Small intestine (tissue), 7 donors: ENCODE measurements around the gene UFL1. TPM values are rescaled to one million over a fixed set of nuclear protein-coding genes. Genes with fewer than 3 reads are reported as not detected.

Source experiments
- DNase-seq, 2 donors: peaks; one replicate each; pipeline versions ENCODE4 v3.0.0 to v3.0.0-alpha.2; 2013
- FAIRE-seq: peaks from 2 replicates; lab custom pipeline; 2012; peaks lifted over from hg19 to GRCh38; lab: Jason Lieb, UNC
- H3K27ac ChIP-seq, 3 donors: one replicate each; pipeline ENCODE4 v1.5.1; 2013; ENCODE audit warnings: low read length in 2 of 3, mild to moderate bottlenecking in 2 of 3, control low read depth in 1 of 3, inconsistent platforms in 1 of 3, low read depth in 1 of 3, moderate library complexity in 1 of 3
- H3K27me3 ChIP-seq, 3 donors: one replicate each; pipeline ENCODE4 v1.6.1; 2013; ENCODE audit warnings: low read length in 3 of 3, inconsistent platforms in 1 of 3; ENCODE audit not compliant: control insufficient read depth in 3 of 3, insufficient read depth in 3 of 3
- H3K36me3 ChIP-seq, 3 donors: one replicate each; pipeline ENCODE4 v1.6.1; 2013; ENCODE audit warnings: low read length in 3 of 3, inconsistent platforms in 1 of 3, low read depth in 1 of 3, mild to moderate bottlenecking in 1 of 3, moderate library complexity in 1 of 3; ENCODE audit not compliant: control insufficient read depth in 3 of 3, insufficient read depth in 2 of 3
- H3K4me1 ChIP-seq, 3 donors: one replicate each; pipeline ENCODE4 v1.6.1; 2013; ENCODE audit warnings: low read length in 2 of 3, inconsistent platforms in 1 of 3, low read depth in 1 of 3, mild to moderate bottlenecking in 1 of 3, moderate library complexity in 1 of 3; ENCODE audit not compliant: control insufficient read depth in 3 of 3, insufficient read depth in 2 of 3
- H3K4me3 ChIP-seq, 3 donors: one replicate each; pipeline ENCODE4 v1.5.1; 2013; ENCODE audit warnings: low read length in 3 of 3, control low read depth in 1 of 3, inconsistent platforms in 1 of 3, low read depth in 1 of 3, mild to moderate bottlenecking in 1 of 3, moderate library complexity in 1 of 3
- H3K9me3 ChIP-seq, 2 donors: one replicate each; pipeline ENCODE4 v1.6.1; 2013; ENCODE audit warnings: low read depth in 1 of 2, low read length in 1 of 2; ENCODE audit not compliant: control insufficient read depth in 2 of 2, insufficient read depth in 1 of 2
- WGBS, 3 donors: extraction: QIAGEN DNeasy Blood & Tissue Kit; methylation state at CpG; one replicate each; pipeline ENCODE4 v1.1.7; 2013; 5-methylcytosine and 5-hydroxymethylcytosine counted together
- polyA plus RNA-seq, 4 donors: library from polyadenylated mRNA; stranded (reverse) in 3 of 4; unstranded in 1 of 4; fragments of 200-250 nt in 3 of 4; fragments of 120-200 nt in 1 of 4; gene quantifications; one replicate each; pipeline versions ENCODE4 v1.2.1 to v1.2.3, GENCODE V29; 2013
- donor health status: healthy with polysubstance abuse.
- donor health status: control.
- donor health status: control.
- donor health status: Bipolar disorder and iron deficiency.
- donor health status: healthy.

UFL1 gene
- polyA plus RNA-seq, 4 donors = 9.7 to 45.2 (median 13.6) TPM

- Histone ChIP-seq H3K27ac (peak overlapping the region; percentile 39 to 99 (median 48)), H3K36me3 (peaks cover 0 to 5% (median 0%) of the 10 kb centered on the region in 3 donors), H3K4me1 (peaks cover 0 to 8% (median 3%) of the 10 kb centered on the region in 3 donors), H3K9me3 (no peaks in the 10 kb centered on the region), H3K27me3 (no peaks in the 10 kb centered on the region), H3K4me3 (peak overlapping the region in 2 of 3 donors; percentile 78 to 91)
- 14 to 55% (median 37%) methylated on average over 6 of the region's 6 CpGs for whole genome bisulfite sequencing, 3 donors
- FAIRE-seq (no peak), DNase-seq (peak; percentile 73 to 85)
Measured at GRCh38 chr6:96520171-96521115, 1.2 kb upstream of the UFL1 start.

DNA sequence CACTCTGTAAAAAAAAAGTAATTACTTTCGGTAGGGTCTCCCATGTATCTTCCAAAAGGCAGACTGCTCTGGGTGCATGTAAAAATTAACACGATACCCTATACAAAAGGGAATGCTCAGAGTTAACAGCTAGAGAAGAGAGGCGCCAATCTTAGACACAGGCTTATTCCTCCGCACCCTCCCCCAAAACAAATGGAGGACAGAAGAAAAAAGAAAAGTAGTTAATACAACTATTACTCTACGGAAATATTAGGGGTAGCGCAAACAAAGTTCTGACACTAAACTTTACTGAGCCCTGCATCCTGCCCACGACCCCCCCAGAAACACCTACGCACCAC is 331 bp upstream of the UFL1 start:
- Histone ChIP-seq H3K36me3 (peaks cover 0 to 8% (median 0%) of the 10 kb centered on the region in 3 donors), H3K9me3 (no peaks in the 10 kb centered on the region), H3K4me3 (peak overlapping the region; percentile 54 to 91 (median 78)), H3K27me3 (no peaks in the 10 kb centered on the region), H3K4me1 (peaks cover 0 to 8% (median 3%) of the 10 kb centered on the region in 3 donors), H3K27ac (peak overlapping the region; percentile 96 to 99 (median 99))
- WGBS, 3 donors = 0% methylated on average over 8 of the region's 8 CpGs
- DNase-seq (no peak), FAIRE-seq (no peak)

GRCh38 chr6:96522465-96523009 is 931 bp downstream of the UFL1 start:
- Histone ChIP-seq H3K9me3 (no peaks in the 10 kb centered on the region), H3K4me1 (peaks cover 0 to 8% (median 3%) of the 10 kb centered on the region in 3 donors), H3K27me3 (no peaks in the 10 kb centered on the region), H3K4me3 (peak overlapping the region; percentile 42 to 91 (median 78)), H3K36me3 (peaks cover 0 to 8% (median 0%) of the 10 kb centered on the region in 3 donors), H3K27ac (peak overlapping the region; percentile 96 to 99 (median 99))
- FAIRE-seq (peak; percentile 41), DNase-seq (peak in 1 of 2 donors; percentile 36)
- WGBS, 3 donors = 1% methylated on average over 5 of the region's 5 CpGs

- DNase-seq (no peak), FAIRE-seq (no peak)
- H3K27ac ChIP-seq = no peak overlapping the region
- no peaks in the 10 kb centered on the region for H3K27me3 ChIP-seq
- no peaks in the 10 kb centered on the region for H3K9me3 ChIP-seq
- H3K4me1 ChIP-seq = peaks cover 0 to 3% (median 0%) of the 10 kb centered on the region in 3 donors
- no peak overlapping the region for H3K4me3 ChIP-seq
- 98 to 99% (median 98%) methylated on average over 3 of the region's 3 CpGs for WGBS, 3 donors
- H3K36me3 ChIP-seq = peaks cover 6 to 10% (median 10%) of the 10 kb centered on the region in 3 donors
Measured at GRCh38 chr6:96528193-96528592, 6.6 kb downstream of the UFL1 start.

DNA sequence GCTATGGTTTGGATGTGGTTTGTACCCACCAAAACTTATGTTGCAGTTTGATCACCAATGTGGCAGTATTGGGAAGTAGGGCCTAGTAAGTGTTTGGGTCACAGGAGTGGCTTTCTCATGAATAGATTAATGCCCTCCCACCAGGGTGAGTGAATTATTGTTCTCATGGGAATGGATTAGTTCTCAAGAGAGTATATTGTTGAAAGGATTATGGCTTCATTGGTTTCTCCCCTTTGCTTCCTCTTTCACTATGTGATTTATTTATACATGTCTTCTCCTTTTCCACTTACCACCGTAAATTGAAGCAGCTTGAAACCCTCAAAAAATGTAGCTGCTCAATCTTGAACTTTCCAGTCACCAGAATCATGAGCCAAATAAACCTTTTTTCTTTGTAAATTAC is 10.8 kb downstream of the UFL1 start:
- no peak for FAIRE-seq
- H3K36me3 ChIP-seq = peaks cover 4 to 10% (median 6%) of the 10 kb centered on the region in 3 donors

GRCh38 chr6:96537726-96538125 is 16.1 kb downstream of the UFL1 start:
- FAIRE-seq (no peak), DNase-seq (no peak)
- no peak overlapping the region for H3K4me3 ChIP-seq
- no peaks in the 10 kb centered on the region for H3K4me1 ChIP-seq
- H3K36me3 ChIP-seq = peaks cover 0 to 9% (median 2%) of the 10 kb centered on the region in 3 donors
- H3K9me3 ChIP-seq = no peaks in the 10 kb centered on the region
- no peak overlapping the region for H3K27ac ChIP-seq
- 63 to 73% (median 64%) methylated on average over 5 of the region's 5 CpGs for WGBS, 3 donors
- no peaks in the 10 kb centered on the region for H3K27me3 ChIP-seq

More for the DNA sequence above, 10.8 kb downstream of the UFL1 start:
- Histone ChIP-seq H3K27me3 (no peaks in the 10 kb centered on the region), H3K4me3 (no peak overlapping the region), H3K9me3 (no peaks in the 10 kb centered on the region), H3K4me1 (no peaks in the 10 kb centered on the region), H3K27ac (no peak overlapping the region)
- no peak for DNase-seq
- 52 to 96% (median 76%) methylated on average over 1 of the region's 1 CpG for WGBS, 3 donors

DNA sequence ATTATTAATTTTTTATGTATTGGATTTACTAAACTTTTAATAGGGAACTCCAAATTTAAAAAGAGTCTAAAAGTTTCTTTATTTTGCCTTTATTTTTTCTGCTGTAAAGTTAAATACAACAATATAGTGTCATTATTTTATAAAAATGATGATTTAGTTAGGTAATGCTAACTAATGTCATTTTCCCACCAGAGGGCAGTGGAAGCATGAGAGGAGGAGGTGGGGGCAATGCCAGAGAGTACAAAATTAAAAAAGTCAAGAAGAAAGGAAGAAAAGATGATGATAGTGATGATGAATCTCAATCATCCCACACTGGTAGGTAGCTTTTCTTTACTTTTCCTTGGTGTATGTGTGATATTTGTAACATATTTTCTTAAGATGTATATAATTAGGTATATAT is 21.1 kb downstream of the UFL1 start:
- no peak for FAIRE-seq
- peaks cover 0 to 12% (median 2%) of the 10 kb centered on the region in 3 donors for H3K36me3 ChIP-seq

GRCh38 chr6:96545882-96546281 is 24.3 kb downstream of the UFL1 start:
- H3K27ac ChIP-seq = no peak overlapping the region
- H3K27me3 ChIP-seq = no peaks in the 10 kb centered on the region
- FAIRE-seq (no peak), DNase-seq (no peak)
- 97 to 100% (median 97%) methylated on average over 3 of the region's 3 CpGs for WGBS, 3 donors
- H3K9me3 ChIP-seq = no peaks in the 10 kb centered on the region
- H3K4me3 ChIP-seq = no peak overlapping the region
- H3K36me3 ChIP-seq = peaks cover 0 to 7% (median 3%) of the 10 kb centered on the region in 3 donors
- no peaks in the 10 kb centered on the region for H3K4me1 ChIP-seq

More for the DNA sequence above, 21.1 kb downstream of the UFL1 start:
- H3K27me3 ChIP-seq = no peaks in the 10 kb centered on the region
- H3K27ac ChIP-seq = no peak overlapping the region
- no peak for DNase-seq
- H3K9me3 ChIP-seq = no peaks in the 10 kb centered on the region
- no peak overlapping the region for H3K4me3 ChIP-seq
- no peaks in the 10 kb centered on the region for H3K4me1 ChIP-seq
